ENCODE results near the gene HGD. TPM values are rescaled to one million over a fixed set of nuclear protein-coding genes. Genes with fewer than 3 reads are reported as not detected.
"Not testable (repeated sequence)": the region's sequence is repeated elsewhere in the genome, so short reads cannot be mapped to it uniquely, and the experiment has no call there.

HGD gene
- total RNA-seq, 3 donors from 2014 or later: 0.38 to 0.90 (median 0.49) TPM

DNA sequence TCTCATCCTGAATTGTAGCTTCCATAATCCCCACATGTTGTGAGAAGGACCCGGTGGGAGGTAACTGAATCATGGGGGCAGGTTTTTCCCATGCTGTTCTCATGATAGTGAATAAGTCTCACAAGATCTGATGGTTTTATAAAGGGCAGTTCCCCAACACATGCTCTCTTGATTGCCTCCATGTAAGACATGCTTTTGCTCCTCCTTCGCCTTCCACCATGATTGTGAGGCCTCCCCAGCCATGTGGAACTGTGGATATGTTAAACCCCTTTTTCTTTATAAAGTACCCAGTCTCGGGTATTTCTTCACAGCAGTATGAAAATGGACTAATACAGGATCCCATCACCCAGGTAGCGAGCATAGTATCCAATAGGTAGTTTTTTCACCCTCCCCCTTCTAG, 43.2 kb downstream of the HGD start:
- H3K4me1 Mint-ChIP-seq (ENCODE audit: low read depth): peaks cover 10% of the 10 kb centered on the region
- not testable (repeated sequence) for H3K27me3 Mint-ChIP-seq (ENCODE audit: low read depth); H3K4me3 Mint-ChIP-seq; ATAC-seq; DNase-seq; H3K36me3 Mint-ChIP-seq (ENCODE audit: insufficient read depth); H3K9me3 Mint-ChIP-seq

DNA sequence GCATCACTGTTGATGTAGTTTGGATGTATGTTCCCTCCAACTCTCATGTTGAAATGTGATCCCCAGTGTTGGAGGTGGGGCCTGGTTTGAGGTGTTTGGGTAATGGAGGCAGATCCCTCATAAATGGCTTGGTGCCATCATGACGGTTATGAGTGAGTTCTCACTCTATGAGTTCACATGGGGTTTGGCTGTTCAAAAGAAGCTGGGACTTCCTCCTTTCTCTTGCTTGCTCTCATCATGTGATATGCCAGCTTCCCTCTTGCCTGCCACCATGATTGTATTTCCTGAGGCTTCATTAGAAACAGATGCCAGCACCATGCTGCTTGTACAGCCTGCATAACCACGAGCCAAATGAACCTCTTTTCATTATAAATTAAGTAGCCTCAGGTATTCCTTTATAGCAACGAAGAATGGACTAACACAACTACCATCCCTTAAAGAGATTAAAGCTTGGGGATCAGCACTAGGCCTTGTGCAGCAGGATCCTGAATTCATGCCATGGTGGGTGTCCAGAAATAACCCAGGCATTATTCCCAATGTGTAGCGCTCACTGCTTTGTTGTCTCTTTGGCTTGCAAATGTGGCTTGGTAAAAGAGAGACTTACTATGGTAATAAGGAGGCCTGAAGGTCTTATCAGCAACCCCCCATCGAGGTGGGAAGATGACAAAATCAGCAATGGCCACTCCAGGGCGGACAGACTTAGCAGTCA, 44.0 kb downstream of the HGD start:
- ATAC-seq (no peak), DNase-seq (no peak)
- Mint-ChIP-seq H3K4me1 (ENCODE audit: low read depth) (peaks cover 10% of the 10 kb centered on the region), H3K36me3 (ENCODE audit: insufficient read depth) (peaks cover 3% of the 10 kb centered on the region), H3K9me3 (peaks cover 5% of the 10 kb centered on the region), H3K27me3 (ENCODE audit: low read depth) (no peaks in the 10 kb centered on the region), H3K4me3 (no peak overlapping the region)

DNA sequence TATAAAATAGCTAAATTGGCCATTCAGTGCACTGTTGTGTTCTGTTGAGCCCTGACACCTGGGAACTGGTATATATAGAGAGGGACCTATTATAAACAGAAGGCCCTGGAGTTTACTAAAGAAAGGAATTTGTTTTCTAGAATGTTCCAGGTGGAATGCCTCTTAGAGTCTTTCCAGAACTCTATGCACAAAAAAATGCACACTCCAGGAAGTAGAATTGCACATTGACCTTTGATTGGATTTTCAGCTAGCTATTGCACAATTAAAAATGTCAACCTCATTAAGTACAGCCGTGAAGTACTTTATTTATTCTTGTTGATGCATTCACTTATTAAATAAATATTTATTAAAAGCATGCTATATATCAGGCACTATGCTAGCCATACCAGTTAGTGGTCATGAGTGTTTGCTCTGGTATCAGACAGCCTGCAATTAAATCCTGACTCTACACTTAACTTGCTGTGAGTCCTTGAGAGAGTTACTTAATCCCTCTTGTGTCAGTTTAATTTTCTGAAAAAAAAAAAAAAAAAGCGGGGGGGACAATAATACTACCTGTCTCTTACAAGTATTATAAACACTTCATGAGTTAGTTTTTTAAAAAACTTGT, 45.1 kb downstream of the HGD start:
- H3K4me3 Mint-ChIP-seq: no peak overlapping the region
- no peak for ATAC-seq

DNA sequence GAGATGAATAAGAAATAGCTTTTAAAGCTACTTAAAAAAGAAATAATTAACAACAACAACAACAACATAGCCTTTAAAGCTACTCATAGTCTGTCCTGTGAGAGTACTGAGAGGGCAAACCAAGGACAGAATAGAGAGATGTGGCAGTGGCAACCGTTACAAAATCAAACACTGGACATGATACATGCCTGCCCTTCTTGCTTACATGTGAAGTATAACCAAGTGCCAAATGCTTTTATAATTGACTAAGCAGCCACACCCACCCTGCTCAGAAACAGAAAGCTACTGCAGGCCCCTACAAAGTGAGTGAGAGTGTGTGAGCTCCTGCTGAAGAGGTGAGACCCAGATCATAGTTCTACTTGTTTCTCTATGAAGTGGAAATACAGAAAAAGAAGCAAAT, 47.5 kb downstream of the HGD start:
- ATAC-seq: no peak

More for the DNA sequence above, 45.1 kb downstream of the HGD start:
- Mint-ChIP-seq H3K4me1 (ENCODE audit: low read depth) (peaks cover 10% of the 10 kb centered on the region), H3K27me3 (ENCODE audit: low read depth) (no peaks in the 10 kb centered on the region), H3K36me3 (ENCODE audit: insufficient read depth) (peaks cover 3% of the 10 kb centered on the region), H3K9me3 (peaks cover 5% of the 10 kb centered on the region)
- DNase-seq: no peak

DNA sequence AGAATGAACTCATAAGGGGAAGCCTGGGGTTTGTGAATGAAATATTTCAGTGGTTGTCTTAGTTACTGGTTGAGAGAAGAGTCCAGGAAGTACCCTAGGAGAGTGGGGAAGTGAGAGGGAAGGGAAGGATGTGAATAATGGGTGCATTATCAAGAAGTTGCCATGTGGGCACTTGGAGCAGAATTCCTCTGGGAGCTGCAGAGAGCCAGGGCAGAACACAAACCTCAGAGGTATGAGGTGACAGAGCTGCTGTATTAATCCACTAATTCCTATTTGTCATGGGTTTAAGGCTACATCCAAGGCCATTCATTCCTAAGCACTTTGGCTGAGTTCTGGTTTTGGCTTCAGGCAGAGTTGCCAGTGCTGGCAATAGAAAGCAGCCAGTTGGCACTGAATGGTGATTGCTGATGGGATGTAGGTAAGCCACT, 56.9 kb downstream of the HGD start:
- DNase-seq: no peak
- no peak for ATAC-seq
- H3K36me3 Mint-ChIP-seq (ENCODE audit: insufficient read depth): peaks cover 2% of the 10 kb centered on the region
- no peak overlapping the region for H3K4me3 Mint-ChIP-seq
- peaks cover 2% of the 10 kb centered on the region for H3K27me3 Mint-ChIP-seq (ENCODE audit: low read depth)
- H3K4me1 Mint-ChIP-seq (ENCODE audit: low read depth): no peaks in the 10 kb centered on the region
- peaks cover 17% of the 10 kb centered on the region for H3K9me3 Mint-ChIP-seq

More for the DNA sequence above, 47.5 kb downstream of the HGD start:
- no peak for DNase-seq
- H3K27me3 Mint-ChIP-seq (ENCODE audit: low read depth): no peaks in the 10 kb centered on the region
- H3K4me3 Mint-ChIP-seq: no peak overlapping the region
- peaks cover under 1% of the 10 kb centered on the region for H3K4me1 Mint-ChIP-seq (ENCODE audit: low read depth)
- H3K9me3 Mint-ChIP-seq: peaks cover 9% of the 10 kb centered on the region
- peaks cover 3% of the 10 kb centered on the region for H3K36me3 Mint-ChIP-seq (ENCODE audit: insufficient read depth)

DNA sequence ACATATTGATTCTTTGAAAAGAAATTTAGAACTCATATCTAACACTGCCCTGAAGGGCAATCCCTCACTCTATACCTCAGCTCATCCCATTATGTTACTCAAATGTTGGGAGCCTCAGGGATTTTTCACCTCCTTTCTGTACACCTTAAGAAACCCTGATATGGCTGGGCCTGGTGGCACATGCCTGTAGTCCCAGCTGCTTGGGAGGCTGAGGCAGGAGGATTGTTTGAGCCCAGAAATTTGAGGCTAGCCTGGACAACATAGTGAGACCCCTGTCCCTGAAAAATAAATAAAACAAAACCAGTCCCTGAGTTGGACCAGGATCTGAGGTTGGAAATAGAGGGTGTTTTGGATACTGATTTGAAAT, 58.3 kb downstream of the HGD start:
- ATAC-seq: no peak
- Mint-ChIP-seq H3K4me1 (ENCODE audit: low read depth) (no peaks in the 10 kb centered on the region), H3K36me3 (ENCODE audit: insufficient read depth) (peaks cover 2% of the 10 kb centered on the region), H3K9me3 (peaks cover 17% of the 10 kb centered on the region), H3K4me3 (no peak overlapping the region), H3K27me3 (ENCODE audit: low read depth) (peaks cover 2% of the 10 kb centered on the region)
- no peak for DNase-seq

DNA sequence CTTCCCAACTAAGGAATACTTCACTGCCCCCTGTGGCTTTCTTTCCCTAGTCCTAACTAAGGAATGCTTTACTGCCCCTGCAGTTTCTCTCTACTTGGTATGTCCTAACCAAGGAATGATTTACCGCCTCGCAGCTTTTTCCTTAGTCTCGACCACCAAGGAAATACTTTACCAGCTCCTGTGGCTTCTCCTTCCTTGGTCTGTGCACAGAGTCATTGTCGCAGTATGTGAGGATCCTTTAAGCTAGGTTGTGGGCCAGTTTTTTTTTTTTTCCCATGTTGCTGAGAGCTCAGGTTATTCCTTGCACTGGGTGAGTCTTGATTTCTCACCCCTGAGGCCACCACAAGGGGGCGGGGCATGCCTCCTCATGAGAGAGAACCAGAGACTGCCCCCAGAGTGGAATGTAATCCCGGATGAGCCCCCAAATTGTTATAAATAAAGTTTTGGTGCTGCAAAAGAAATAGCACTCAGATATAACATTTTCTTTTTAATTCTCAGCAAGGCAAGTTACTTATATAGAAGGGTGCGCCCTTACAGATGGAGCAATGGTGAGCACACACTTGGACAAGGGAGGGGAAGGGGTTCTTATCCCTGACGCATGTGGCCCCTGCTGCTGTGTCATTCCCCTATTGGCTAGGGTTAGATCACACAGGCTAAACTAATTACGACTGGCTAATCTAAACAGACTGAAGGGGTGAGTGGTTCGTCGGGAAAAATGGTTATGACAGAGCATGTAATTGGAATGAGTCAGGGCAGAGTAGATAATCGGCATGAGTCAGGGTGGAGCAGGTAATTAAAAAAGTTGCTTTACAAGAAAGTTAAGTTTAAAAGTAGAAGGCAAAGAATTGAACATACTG, 58.9 kb downstream of the HGD start:
- Mint-ChIP-seq H3K4me3 (no peak overlapping the region), H3K4me1 (ENCODE audit: low read depth) (no peaks in the 10 kb centered on the region), H3K27me3 (ENCODE audit: low read depth) (peaks cover 2% of the 10 kb centered on the region), H3K9me3 (peaks cover 17% of the 10 kb centered on the region), H3K36me3 (ENCODE audit: insufficient read depth) (peaks cover 2% of the 10 kb centered on the region)
- ATAC-seq (no peak), DNase-seq (no peak)

DNA sequence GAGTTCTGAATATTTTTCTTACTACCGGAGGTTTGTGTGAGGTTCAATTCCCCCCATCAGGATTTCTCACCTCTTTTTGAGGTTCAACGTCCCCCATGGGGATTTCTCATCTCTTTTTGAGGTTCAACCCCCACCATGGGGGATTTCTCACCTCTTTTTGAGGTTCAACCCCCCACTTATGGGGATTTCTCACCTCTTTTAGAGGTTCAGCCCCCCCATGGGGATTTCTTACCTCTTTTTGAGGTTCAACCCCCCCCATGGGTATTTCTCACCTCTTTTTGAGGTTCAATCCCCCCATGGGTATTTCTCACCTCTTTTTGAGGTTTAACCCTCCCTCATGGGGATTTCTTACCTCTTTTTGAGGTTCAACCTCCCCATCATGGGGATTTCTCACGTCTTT, 59.6 kb downstream of the HGD start:
- Mint-ChIP-seq H3K9me3 (peaks cover 17% of the 10 kb centered on the region), H3K27me3 (ENCODE audit: low read depth) (peaks cover 2% of the 10 kb centered on the region), H3K4me3 (no peak overlapping the region), H3K36me3 (ENCODE audit: insufficient read depth) (no peaks in the 10 kb centered on the region), H3K4me1 (ENCODE audit: low read depth) (no peaks in the 10 kb centered on the region)
- DNase-seq (no peak), ATAC-seq (no peak)

DNA sequence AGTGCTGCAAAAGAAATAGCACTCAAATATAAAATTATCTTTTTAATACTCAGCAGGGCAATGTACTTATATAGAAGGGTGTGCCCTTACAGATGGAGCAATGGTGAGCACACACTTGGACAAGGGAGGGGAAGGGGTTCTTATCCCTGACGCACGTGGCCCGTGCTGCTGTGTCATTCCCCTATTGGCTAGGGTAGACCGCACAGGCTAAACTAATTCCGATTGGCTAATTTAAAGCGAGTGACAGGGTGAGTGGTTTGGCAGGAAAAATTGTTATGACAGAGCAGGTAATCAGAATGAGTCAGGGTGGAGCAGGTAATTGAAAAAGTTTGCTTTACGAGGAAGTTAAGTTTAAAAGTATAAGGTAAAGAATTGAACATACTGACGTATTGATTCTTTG, 65.3 kb downstream of the HGD start:
- not testable (repeated sequence) for H3K4me1 Mint-ChIP-seq (ENCODE audit: low read depth); H3K9me3 Mint-ChIP-seq; H3K4me3 Mint-ChIP-seq; DNase-seq; ATAC-seq; H3K27me3 Mint-ChIP-seq (ENCODE audit: low read depth); H3K36me3 Mint-ChIP-seq (ENCODE audit: insufficient read depth)

DNA sequence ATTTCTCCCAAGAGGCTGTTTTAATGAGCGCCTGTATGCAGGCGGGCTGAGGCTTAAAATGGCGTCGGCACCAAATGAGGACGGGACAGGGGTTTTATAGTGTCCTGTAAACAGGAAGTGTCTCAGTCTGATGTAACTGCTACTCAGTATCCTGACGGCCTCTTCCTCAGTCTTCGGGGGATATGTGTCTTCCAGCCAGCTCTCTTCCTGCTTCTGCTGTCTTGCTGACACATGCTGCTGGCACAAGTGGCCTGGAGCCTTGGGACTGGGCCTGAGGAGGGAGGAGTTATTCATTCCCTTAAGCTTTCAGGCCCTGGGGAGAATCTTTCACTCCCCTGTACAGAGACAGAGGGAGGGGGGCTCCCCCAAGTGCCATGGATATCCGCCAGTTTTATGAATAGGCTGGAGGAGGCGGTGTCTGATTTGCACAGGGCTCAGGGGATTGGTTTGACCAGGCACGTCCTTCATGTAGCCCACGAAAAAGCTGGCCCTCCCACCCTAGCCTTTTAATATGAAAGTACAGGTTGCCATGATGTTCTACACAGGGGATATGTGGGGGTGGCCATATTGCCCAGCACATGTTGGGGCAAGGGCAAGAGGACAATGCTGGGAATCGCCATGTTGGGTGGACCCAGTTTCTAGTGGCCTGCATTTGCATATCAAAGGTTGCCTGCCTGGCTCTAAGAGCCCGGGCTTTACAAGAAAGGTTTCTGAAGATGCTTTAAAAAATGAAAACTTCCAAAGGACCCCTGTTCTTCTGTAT, 66.0 kb downstream of the HGD start:
- ATAC-seq: no peak
- no peak for DNase-seq
- peaks cover 2% of the 10 kb centered on the region for H3K27me3 Mint-ChIP-seq (ENCODE audit: low read depth)
- no peaks in the 10 kb centered on the region for H3K9me3 Mint-ChIP-seq
- no peaks in the 10 kb centered on the region for H3K36me3 Mint-ChIP-seq (ENCODE audit: insufficient read depth)
- H3K4me1 Mint-ChIP-seq (ENCODE audit: low read depth): no peaks in the 10 kb centered on the region
- H3K4me3 Mint-ChIP-seq: no peak overlapping the region

DNA sequence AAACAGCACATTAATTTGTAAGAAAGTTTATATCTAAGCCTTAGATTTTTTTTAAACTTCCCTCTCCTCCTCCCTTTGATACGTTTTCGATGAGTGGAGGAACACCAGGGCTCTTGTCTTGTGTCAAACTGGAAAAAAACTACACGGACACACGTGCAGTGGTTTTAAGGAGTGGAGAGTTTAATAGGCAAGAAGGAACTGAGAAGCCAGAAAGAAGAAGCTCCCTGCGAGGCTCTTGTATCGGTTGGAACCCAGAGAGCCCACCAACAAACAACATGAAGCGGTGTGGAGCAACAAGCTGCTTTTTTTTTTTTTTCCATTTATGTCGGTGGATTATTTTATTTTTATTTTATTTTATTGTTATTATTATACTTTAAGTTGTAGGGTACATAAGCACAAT, 67.3 kb downstream of the HGD start:
- Mint-ChIP-seq H3K9me3 (no peaks in the 10 kb centered on the region), H3K4me1 (ENCODE audit: low read depth) (no peaks in the 10 kb centered on the region), H3K4me3 (no peak overlapping the region), H3K27me3 (ENCODE audit: low read depth) (no peaks in the 10 kb centered on the region), H3K36me3 (ENCODE audit: insufficient read depth) (no peaks in the 10 kb centered on the region)
- ATAC-seq (no peak), DNase-seq (no peak)

DNA sequence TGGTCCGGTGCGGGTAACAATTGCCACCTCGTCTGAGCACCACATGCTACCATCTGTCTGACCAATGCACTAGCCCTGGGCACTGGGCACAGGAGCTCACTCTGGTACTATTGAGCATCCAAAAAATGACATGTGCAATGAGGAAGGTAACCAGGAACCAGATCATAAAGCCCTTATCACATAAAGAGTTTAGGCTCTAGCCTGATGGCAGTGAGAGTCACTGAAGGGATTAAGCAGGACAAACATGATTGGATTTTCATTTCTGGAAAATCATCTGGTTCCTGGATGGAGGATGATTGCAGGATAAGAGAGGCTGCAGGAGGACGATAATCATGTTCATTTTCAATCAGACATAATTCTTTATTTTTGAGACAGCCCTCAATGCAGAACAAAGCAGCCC, 73.5 kb downstream of the HGD start:
- no peaks in the 10 kb centered on the region for H3K4me1 Mint-ChIP-seq (ENCODE audit: low read depth)
- no peak overlapping the region for H3K4me3 Mint-ChIP-seq
- ATAC-seq (no peak), DNase-seq (no peak)
- no peaks in the 10 kb centered on the region for H3K27me3 Mint-ChIP-seq (ENCODE audit: low read depth)
- no peaks in the 10 kb centered on the region for H3K36me3 Mint-ChIP-seq (ENCODE audit: insufficient read depth)
- no peaks in the 10 kb centered on the region for H3K9me3 Mint-ChIP-seq

DNA sequence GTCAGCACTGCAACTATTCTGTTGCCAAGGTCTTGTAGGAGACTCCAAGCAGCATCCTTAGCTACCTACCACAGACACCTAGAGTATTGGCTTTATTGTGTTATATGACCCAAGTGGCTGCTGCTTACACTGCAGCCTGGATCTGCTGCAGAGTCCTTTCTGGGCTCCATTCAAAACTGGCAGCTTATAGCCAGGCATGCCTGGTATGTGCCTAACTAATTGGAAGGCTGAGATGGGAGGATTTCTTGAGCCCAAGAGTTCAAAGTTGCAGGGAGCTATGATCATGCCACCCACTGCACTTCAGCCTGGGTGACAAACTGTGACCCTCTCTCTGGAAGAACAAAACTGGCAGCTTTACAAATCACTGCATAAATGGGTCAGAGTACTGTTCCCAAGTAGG, 77.3 kb downstream of the HGD start:
- Mint-ChIP-seq H3K9me3 (no peaks in the 10 kb centered on the region), H3K27me3 (ENCODE audit: low read depth) (no peaks in the 10 kb centered on the region), H3K36me3 (ENCODE audit: insufficient read depth) (peaks cover 20% of the 10 kb centered on the region), H3K4me3 (no peak overlapping the region), H3K4me1 (ENCODE audit: low read depth) (peaks cover 8% of the 10 kb centered on the region)
- no peak for ATAC-seq
- no peak for DNase-seq

DNA sequence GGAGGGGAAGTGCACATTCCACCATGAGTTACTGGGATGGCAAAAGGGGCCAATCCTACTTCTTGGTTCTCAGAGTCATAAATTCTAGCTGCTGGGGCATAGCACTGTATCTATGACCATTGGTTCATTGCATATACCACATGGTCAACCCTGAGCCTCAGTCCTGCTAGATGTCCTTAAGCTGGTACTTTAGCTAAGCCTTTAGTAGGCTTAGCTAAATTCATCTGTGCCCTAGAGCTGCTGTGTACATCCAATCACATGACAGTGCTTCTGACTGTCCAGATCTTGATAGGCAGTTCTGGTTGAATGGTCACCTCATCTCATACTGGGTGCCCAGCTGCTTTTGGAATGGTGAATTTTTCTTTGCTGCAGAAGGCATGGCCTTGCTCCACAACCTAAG, 77.7 kb downstream of the HGD start:
- no peak for DNase-seq
- H3K4me1 Mint-ChIP-seq (ENCODE audit: low read depth): peaks cover 8% of the 10 kb centered on the region
- no peaks in the 10 kb centered on the region for H3K9me3 Mint-ChIP-seq
- H3K27me3 Mint-ChIP-seq (ENCODE audit: low read depth): no peaks in the 10 kb centered on the region
- H3K4me3 Mint-ChIP-seq: no peak overlapping the region
- ATAC-seq: no peak
- peaks cover 20% of the 10 kb centered on the region for H3K36me3 Mint-ChIP-seq (ENCODE audit: insufficient read depth)
